ENCODE data around the gene SOS2.

- no peak for TF ChIP-seq CTCF (conservative IDR thresholded peaks at IDR 0.05; ENCODE audit: low read depth, low read length)
- TF ChIP-seq EZH2 (IDR thresholded peaks at IDR 0.05; ENCODE audit: borderline replicate concordance, low read depth, low read length, poor library complexity, severe bottlenecking): no peak
Measured at GRCh38 chr14:50156111-50156510, 75.3 kb downstream of the SOS2 start.

All from A673 (cell line).